CD4-positive, alpha-beta memory T cell (primary cell): ENCODE data around the gene GDF10. TPM values are rescaled to one million over a fixed set of nuclear protein-coding genes. Genes with fewer than 3 reads are reported as not detected.

Source experiments
- CTCF ChIA-PET: fragments of 350-600 bp; sonication (Branson Sonifier 250); formaldehyde crosslinking; loops from one replicate; lab custom pipeline; 2021; ENCODE audit warnings: inconsistent platforms; ENCODE audit not compliant: partially characterized antibody; lab: Charles Lee
- POLR2A ChIA-PET: fragments of 350-600 bp; sonication (Branson Sonifier 250); formaldehyde crosslinking; loops from one replicate; lab custom pipeline; 2021; ENCODE audit not compliant: partially characterized antibody; lab: Charles Lee
- DNase-seq, 5 donors: peaks; one replicate each; pipeline versions ENCODE4 v3.0.0 to v3.0.0-alpha.2; 2020 to 2022; ENCODE audit warnings: mixed read lengths in 1 of 5
- H3K27ac ChIP-seq: one replicate; pipeline ENCODE4 v1.7.0; 2013; ENCODE audit warnings: low read depth, low read length
- H3K27me3 ChIP-seq: 2 replicates; pipeline ENCODE4 v1.7.0; 2013; ENCODE audit warnings: mild to moderate bottlenecking, low read length, moderate library complexity; ENCODE audit not compliant: insufficient read depth
- H3K36me3 ChIP-seq: 2 replicates; pipeline ENCODE4 v1.7.0; 2013; ENCODE audit warnings: mild to moderate bottlenecking, low read length, moderate library complexity; ENCODE audit not compliant: insufficient read depth
- H3K4me1 ChIP-seq: 2 replicates; pipeline ENCODE4 v1.7.0; 2013; ENCODE audit warnings: mild to moderate bottlenecking, low read length, moderate library complexity; ENCODE audit not compliant: insufficient read depth
- H3K4me3 ChIP-seq, 2 donors: one replicate each; pipeline ENCODE4 v1.7.0; 2013; ENCODE audit warnings: low read length in 2 of 2, mild to moderate bottlenecking in 1 of 2
- H3K9me3 ChIP-seq, 2 donors: one replicate each; pipeline ENCODE4 v1.7.0; 2013; ENCODE audit warnings: low read length in 2 of 2, control low read depth in 1 of 2; ENCODE audit not compliant: control insufficient read depth in 1 of 2
- H3K27ac Mint-ChIP-seq, 7 donors: one replicate each; pipeline ENCODE4 v1.8.0; 2020 to 2021; ENCODE audit warnings: mixed read lengths in 7 of 7, mild to moderate bottlenecking in 6 of 7, inconsistent platforms in 3 of 7, moderate library complexity in 3 of 7
- H3K27me3 Mint-ChIP-seq, 2 donors: one replicate each; pipeline ENCODE4 v1.8.0; 2020 to 2021; ENCODE audit warnings: mixed read lengths in 2 of 2
- H3K36me3 Mint-ChIP-seq, 2 donors: one replicate each; pipeline ENCODE4 v1.8.0; 2020 to 2021; ENCODE audit warnings: mixed read lengths in 2 of 2, inconsistent platforms in 1 of 2, mild to moderate bottlenecking in 1 of 2
- H3K4me1 Mint-ChIP-seq, 4 donors: one replicate each; pipeline ENCODE4 v1.8.0; 2020 to 2021; ENCODE audit warnings: mixed read lengths in 4 of 4, mild to moderate bottlenecking in 1 of 4
- H3K4me3 Mint-ChIP-seq, 8 donors: one replicate each; pipeline ENCODE4 v1.8.0; 2020 to 2021; ENCODE audit warnings: mixed read lengths in 8 of 8, mild to moderate bottlenecking in 7 of 8, moderate library complexity in 6 of 8, inconsistent platforms in 3 of 8
- H3K9me3 Mint-ChIP-seq, 8 donors: one replicate each; pipeline ENCODE4 v1.8.0; 2020 to 2021; ENCODE audit warnings: mixed read lengths in 8 of 8, mild to moderate bottlenecking in 5 of 8, inconsistent platforms in 3 of 8, moderate library complexity in 1 of 8
- intact Hi-C: fragments of 100-400 bp; cut with micrococcal nuclease; formaldehyde crosslinking; loops from one replicate; pipeline ENCODE4 v1.15.1; 2023
- polyA plus RNA-seq, 2 donors: library from polyadenylated mRNA; unstranded; fragments of 300-500 nt; fragmentation: Illumina TruSeq; gene quantifications; one replicate each; pipeline ENCODE4 v1.2.3, GENCODE V29; 2021
- total RNA-seq, 2 experiments: library from RNA; stranded (reverse); gene quantifications; one replicate each; pipeline ENCODE4 v1.2.3, GENCODE V29; 2021

Gene GDF10
- total and polyA plus RNA-seq, 4 experiments from 2014 or later, result 0.19 to 1.3 (median 0.78) TPM

DNA sequence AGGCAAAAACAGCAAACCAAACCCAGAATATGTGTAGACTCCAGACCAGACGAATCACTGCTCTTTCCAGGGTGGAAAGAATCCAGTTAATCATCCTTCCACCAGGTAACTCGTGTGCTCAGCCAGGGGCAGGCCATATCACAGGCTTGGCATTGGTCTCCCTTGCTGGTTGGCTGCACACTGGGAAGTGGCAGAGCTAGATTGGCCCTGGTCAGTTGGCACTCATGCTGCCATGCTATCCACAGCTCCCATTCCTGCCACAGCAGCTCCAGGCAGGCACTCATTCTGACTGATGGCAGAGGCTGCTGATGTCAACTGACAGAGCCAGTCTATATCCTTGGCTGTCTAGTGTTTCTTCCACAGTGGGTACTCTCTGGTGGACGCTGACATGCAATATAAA lies 9.7 kb upstream of the GDF10 start:
- no peaks in the 10 kb centered on the region for H3K9me3 Mint-ChIP-seq
- intact Hi-C loops, result no loop called here
- Histone ChIP-seq H3K4me3 (no peak overlapping the region), H3K36me3 (no peaks in the 10 kb centered on the region), H3K9me3 (no peaks in the 10 kb centered on the region), H3K27ac (no peak overlapping the region), H3K27me3 (peaks cover 6% of the 10 kb centered on the region), H3K4me1 (peaks cover 21% of the 10 kb centered on the region)
- no peak for DNase-seq
- no peak overlapping the region for H3K4me3 Mint-ChIP-seq
- ChIA-PET POLR2A (no interaction called here), CTCF (interaction anchor here (0.7 kb wide), 1 partner anchor 266 kb away, joined by 3 read pairs; no protein-coding TSS in a partner anchor)
- H3K4me1 Mint-ChIP-seq, result peaks cover 16 to 27% (median 19%) of the 10 kb centered on the region in 4 donors
- H3K27me3 Mint-ChIP-seq, result no peaks in the 10 kb centered on the region
- H3K36me3 Mint-ChIP-seq, result no peaks in the 10 kb centered on the region
- H3K27ac Mint-ChIP-seq, result no peak overlapping the region

DNA sequence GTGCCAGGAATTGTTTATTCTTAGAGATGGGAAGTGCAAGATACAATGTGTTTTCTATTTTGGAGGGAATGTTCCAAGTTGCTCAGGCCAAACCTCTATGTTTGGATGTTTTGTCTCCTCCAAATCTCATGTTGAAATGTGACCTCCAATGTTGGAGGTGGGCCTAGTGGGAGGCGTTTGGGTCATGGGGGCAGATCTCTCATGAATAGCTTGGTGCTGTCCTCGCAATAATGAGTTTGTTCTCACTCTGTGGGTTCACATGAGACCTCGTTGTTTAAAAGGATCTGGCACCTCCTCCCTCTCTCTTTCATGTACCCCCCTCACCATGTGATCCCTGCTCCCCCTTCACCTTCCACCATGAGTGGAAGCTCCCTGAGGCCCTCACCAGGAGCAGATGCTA lies 8.3 kb upstream of the GDF10 start:
- Mint-ChIP-seq H3K4me1 (peaks cover 4 to 13% (median 7%) of the 10 kb centered on the region in 4 donors), H3K4me3 (no peak overlapping the region), H3K27me3 (no peaks in the 10 kb centered on the region), H3K36me3 (no peaks in the 10 kb centered on the region), H3K9me3 (no peaks in the 10 kb centered on the region), H3K27ac (no peak overlapping the region)
- intact Hi-C loops, result no loop called here
- H3K9me3 ChIP-seq, result no peaks in the 10 kb centered on the region
- ChIA-PET CTCF (interaction anchor here (0.9 kb wide), 1 partner anchor 20 kb away, joined by 3 read pairs; no protein-coding TSS in a partner anchor), POLR2A (no interaction called here)
- no peak overlapping the region for H3K4me3 ChIP-seq
- peaks cover 6% of the 10 kb centered on the region for H3K27me3 ChIP-seq
- H3K36me3 ChIP-seq, result no peaks in the 10 kb centered on the region
- no peak overlapping the region for H3K27ac ChIP-seq
- DNase-seq, result no peak
- H3K4me1 ChIP-seq, result peaks cover 7% of the 10 kb centered on the region

DNA sequence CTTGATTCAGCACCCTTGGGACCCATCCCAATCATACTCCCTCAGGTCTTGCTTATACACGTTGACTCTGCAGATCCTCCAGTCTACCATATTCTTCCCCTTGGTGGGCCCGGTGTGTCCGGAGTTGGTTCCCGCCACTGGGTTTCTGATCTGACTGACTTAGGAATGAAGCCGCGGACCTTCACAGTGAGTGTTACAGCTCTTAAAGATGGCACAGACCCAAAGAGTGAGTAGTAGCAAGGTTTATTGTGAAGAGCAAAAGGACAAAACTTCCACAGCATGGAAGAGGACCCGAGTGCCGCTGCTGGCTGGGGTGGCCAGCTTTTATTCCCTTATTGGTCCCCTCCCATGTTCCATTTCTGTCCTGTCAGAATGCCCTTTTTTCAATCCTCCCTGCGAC lies 5.9 kb upstream of the GDF10 start:
- Histone ChIP-seq H3K9me3 (no peaks in the 10 kb centered on the region), H3K4me3 (no peak overlapping the region), H3K36me3 (no peaks in the 10 kb centered on the region), H3K27me3 (peaks cover 6% of the 10 kb centered on the region), H3K27ac (no peak overlapping the region), H3K4me1 (no peaks in the 10 kb centered on the region)
- POLR2A ChIA-PET, result no interaction called here
- no peak for DNase-seq
- Mint-ChIP-seq H3K4me3 (no peak overlapping the region), H3K4me1 (peaks cover 0 to 5% (median 0%) of the 10 kb centered on the region in 4 donors), H3K27ac (no peak overlapping the region), H3K27me3 (no peaks in the 10 kb centered on the region), H3K9me3 (no peaks in the 10 kb centered on the region), H3K36me3 (no peaks in the 10 kb centered on the region)
- intact Hi-C loops, result no loop called here
- CTCF ChIA-PET, result no interaction called here

DNA sequence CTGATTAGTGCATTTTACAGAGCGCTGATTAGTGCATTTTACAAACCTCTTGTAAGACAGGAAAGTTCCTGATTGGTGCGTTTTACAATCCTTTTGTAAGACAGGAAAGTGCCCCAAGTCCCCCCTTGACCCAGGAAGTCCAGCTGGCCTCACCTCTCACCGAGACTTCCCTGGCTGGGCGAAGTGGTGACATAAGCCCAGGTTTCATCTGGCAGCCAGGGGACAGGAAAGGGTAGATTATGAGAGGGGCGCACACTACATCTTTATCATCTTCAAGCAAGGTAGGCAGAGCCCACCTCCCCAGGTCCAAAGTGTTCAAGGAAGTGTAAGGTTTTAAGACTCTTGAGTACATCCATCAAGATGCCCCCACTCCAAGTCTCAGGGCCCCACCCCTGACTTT lies 5.5 kb upstream of the GDF10 start:
- no peak for DNase-seq
- intact Hi-C loops, result no loop called here

DNA sequence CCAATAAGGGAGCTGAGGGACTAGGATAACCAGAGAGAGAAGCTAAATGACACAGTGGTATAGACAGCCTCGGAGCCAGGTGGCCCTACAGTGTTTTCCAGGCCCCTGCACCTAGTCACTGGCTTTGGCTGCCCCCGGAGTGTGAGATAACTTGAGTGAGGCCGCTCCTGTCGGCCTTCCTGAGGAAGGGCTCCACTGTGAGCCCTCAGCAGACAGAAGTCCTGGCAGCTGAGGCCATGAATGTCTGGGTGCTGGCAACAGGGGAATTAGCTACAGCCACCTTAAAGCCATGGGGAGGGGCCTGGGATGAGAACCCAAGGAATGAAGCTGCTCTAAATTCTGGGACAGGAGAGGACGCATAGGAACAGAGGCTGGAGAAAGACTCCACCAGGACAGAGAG lies 4.6 kb upstream of the GDF10 start:
- Mint-ChIP-seq H3K4me1 (peaks cover 0 to 11% (median 3%) of the 10 kb centered on the region in 4 donors), H3K9me3 (no peaks in the 10 kb centered on the region), H3K36me3 (no peaks in the 10 kb centered on the region), H3K27me3 (peaks cover 3 to 5% of the 10 kb centered on the region in 2 donors), H3K4me3 (no peak overlapping the region), H3K27ac (no peak overlapping the region)
- POLR2A ChIA-PET, result interaction anchor here (1.3 kb wide), 1 partner anchor 8 kb away, joined by 4 read pairs; no protein-coding TSS in a partner anchor
- CTCF ChIA-PET, result interaction anchor here (2.9 kb wide), 1 partner anchor 16 kb away, joined by 10 read pairs; no protein-coding TSS in a partner anchor
- Histone ChIP-seq H3K9me3 (no peaks in the 10 kb centered on the region), H3K36me3 (no peaks in the 10 kb centered on the region), H3K27ac (no peak overlapping the region), H3K27me3 (peaks cover 6% of the 10 kb centered on the region), H3K4me3 (no peak overlapping the region), H3K4me1 (peaks cover 5% of the 10 kb centered on the region)
- DNase-seq, result no peak
- intact Hi-C loops, result no loop called here

More for the DNA sequence above, 5.5 kb upstream of the GDF10 start:
- no peaks in the 10 kb centered on the region for H3K9me3 Mint-ChIP-seq
- H3K4me3 Mint-ChIP-seq, result no peak overlapping the region
- no peaks in the 10 kb centered on the region for H3K36me3 Mint-ChIP-seq
- ChIA-PET POLR2A (no interaction called here), CTCF (no interaction called here)
- H3K27ac Mint-ChIP-seq, result no peak overlapping the region
- peaks cover 0 to 8% (median under 1%) of the 10 kb centered on the region in 4 donors for H3K4me1 Mint-ChIP-seq
- H3K27me3 Mint-ChIP-seq, result peaks cover under 1 to 3% of the 10 kb centered on the region in 2 donors
- no peaks in the 10 kb centered on the region for H3K9me3 ChIP-seq
- no peak overlapping the region for H3K27ac ChIP-seq
- no peak overlapping the region for H3K4me3 ChIP-seq
- H3K36me3 ChIP-seq, result no peaks in the 10 kb centered on the region
- peaks cover 6% of the 10 kb centered on the region for H3K27me3 ChIP-seq
- H3K4me1 ChIP-seq, result peaks cover 1% of the 10 kb centered on the region

DNA sequence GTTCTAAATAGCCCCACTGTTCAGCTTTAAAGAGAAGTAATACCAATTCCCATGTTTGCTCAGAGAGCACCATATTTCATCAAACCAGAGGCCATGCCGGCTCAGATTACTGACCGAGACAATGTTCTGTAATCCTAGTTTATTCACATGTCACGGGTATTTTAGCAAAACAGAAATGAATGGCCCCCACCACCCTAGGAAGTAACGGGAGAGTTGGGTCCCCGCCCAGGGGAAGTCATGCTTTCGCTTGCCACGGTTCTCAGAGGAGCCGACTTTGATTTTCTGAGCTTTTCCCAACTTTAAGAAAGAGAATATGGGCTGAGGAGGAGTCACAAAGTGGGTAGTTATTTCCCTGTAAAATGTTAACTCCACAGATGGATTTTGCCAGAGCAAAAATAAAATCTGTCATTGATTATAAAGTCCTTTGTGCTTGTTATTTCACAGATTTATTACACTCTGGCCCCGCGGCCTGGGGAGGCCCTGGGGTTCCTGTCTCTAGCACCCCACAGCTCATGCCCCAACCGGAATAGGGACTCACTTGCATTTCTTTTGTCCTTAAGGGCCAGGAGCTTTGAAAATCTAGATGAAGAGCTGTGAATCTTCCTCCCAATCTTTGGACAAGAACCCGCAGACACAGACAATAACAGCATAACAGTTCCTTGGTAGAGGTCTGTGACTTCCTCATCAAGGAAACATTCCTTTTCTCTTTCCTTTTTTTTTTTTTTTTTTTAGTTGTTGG lies 3.7 kb upstream of the GDF10 start:
- ChIA-PET CTCF (interaction anchor here (2.9 kb wide), 1 partner anchor 15 kb away, joined by 10 read pairs; no protein-coding TSS in a partner anchor), POLR2A (interaction anchor here (1.3 to 1.4 kb wide), 2 partner anchors 9 to 15 kb away, joined by 4 read pairs; no protein-coding TSS in a partner anchor)
- H3K4me3 ChIP-seq, result no peak overlapping the region

DNA sequence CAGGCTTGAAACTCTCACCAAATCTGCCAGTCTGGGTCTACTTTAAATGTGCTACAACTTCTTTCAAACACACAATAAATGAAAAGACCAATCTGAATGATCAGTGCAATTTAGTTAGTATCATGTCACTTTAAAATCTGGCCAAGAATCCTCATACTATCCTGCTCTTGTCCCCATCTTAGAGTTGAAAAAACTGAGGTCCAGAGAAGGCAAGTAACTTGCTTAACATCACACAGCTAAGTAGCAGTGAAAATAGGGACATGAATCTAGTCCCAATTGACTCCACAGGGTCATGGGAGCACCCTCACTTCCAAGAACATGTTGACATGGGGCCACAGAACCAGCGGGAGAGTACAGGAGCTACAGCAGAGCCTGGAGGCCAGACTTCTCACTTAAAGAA lies 3.1 kb upstream of the GDF10 start:
- H3K9me3 ChIP-seq, result no peaks in the 10 kb centered on the region
- DNase-seq, result no peak
- peaks cover 12% of the 10 kb centered on the region for H3K4me1 ChIP-seq
- CTCF ChIA-PET, result interaction anchor here (1.2 to 2.9 kb wide), 4 partner anchors 9 to 249 kb away, joined by 4 to 10 read pairs (median 6); no protein-coding TSS in a partner anchor
- Mint-ChIP-seq H3K4me1 (peaks cover 5 to 15% (median 9%) of the 10 kb centered on the region in 4 donors), H3K36me3 (no peaks in the 10 kb centered on the region), H3K27me3 (peaks cover 3 to 8% of the 10 kb centered on the region in 2 donors), H3K4me3 (no peak overlapping the region), H3K27ac (peak overlapping the region in 1 of 7 donors; percentile 47), H3K9me3 (no peaks in the 10 kb centered on the region)
- no peak overlapping the region for H3K4me3 ChIP-seq
- no peak overlapping the region for H3K27ac ChIP-seq
- H3K36me3 ChIP-seq, result no peaks in the 10 kb centered on the region
- peaks cover 6% of the 10 kb centered on the region for H3K27me3 ChIP-seq
- intact Hi-C loops, result no loop called here
- POLR2A ChIA-PET, result interaction anchor here (1.1 to 1.4 kb wide), 2 partner anchors 14 to 131 kb away, joined by 3 to 4 read pairs; no protein-coding TSS in a partner anchor

More for the DNA sequence above, 3.7 kb upstream of the GDF10 start:
- Mint-ChIP-seq H3K36me3 (no peaks in the 10 kb centered on the region), H3K4me3 (peak overlapping the region in 1 of 8 donors; percentile 18), H3K9me3 (no peaks in the 10 kb centered on the region), H3K27me3 (peaks cover 3 to 8% of the 10 kb centered on the region in 2 donors), H3K27ac (no peak overlapping the region), H3K4me1 (peaks cover 5 to 13% (median 7%) of the 10 kb centered on the region in 4 donors)
- DNase-seq, result no peak
- H3K9me3 ChIP-seq, result no peaks in the 10 kb centered on the region
- H3K27ac ChIP-seq, result no peak overlapping the region
- peaks cover 6% of the 10 kb centered on the region for H3K27me3 ChIP-seq
- H3K4me1 ChIP-seq, result peaks cover 12% of the 10 kb centered on the region
- intact Hi-C loops, result no loop called here
- H3K36me3 ChIP-seq, result no peaks in the 10 kb centered on the region
